Peyer's patch (tissue), 4 donors: ENCODE measurements around the gene MTNR1B.

Experiments used
- POLR2A ChIP-seq, 2 donors: fragments of 450-650 bp; IDR thresholded peaks; one replicate each; pipeline ENCODE4 v1.5.1; 2017; ENCODE audit warnings: antibody characterized with exemption in 2 of 2, mild to moderate bottlenecking in 2 of 2, moderate library complexity in 2 of 2
- TF ChIP-seq, protein P1 (sequence below), 6 experiments: fragments of 450-650 bp in 4 of 6; fragments of 200-600 bp in 2 of 6; sonication (generic) in 1 of 6; IDR thresholded peaks; one replicate each; pipeline ENCODE4 v1.5.1; 2017 to 2019; ENCODE audit warnings: antibody characterized with exemption in 6 of 6, mild to moderate bottlenecking in 3 of 6, moderate library complexity in 1 of 6

DNA sequence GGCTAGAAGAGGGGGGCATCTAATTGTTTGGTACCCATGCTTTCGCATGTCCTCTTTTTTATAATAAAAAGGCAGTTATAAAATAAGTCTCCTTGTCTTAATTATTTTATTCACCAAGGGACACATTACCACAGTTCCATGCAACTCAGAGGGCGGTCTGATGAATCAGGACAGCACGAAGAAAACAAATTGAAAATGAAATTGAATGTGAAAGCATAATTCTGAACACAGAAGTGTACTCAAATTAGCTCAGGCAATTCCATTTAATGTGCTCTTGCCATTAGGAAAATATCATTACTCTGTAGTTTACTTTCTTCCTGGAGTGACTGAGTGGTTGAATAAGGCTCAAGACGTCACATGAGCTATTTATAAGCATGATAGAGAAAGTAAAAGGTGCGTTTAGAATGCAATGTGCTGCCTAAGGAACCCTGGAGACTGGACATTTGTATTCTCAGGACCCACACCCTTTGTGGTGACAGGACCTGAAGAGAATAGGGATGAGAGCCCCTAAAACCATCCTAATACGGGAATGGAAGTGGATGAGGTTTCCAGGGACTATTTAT lies 59.6 kb downstream of the MTNR1B start:
- TF ChIP-seq, protein P1, sequence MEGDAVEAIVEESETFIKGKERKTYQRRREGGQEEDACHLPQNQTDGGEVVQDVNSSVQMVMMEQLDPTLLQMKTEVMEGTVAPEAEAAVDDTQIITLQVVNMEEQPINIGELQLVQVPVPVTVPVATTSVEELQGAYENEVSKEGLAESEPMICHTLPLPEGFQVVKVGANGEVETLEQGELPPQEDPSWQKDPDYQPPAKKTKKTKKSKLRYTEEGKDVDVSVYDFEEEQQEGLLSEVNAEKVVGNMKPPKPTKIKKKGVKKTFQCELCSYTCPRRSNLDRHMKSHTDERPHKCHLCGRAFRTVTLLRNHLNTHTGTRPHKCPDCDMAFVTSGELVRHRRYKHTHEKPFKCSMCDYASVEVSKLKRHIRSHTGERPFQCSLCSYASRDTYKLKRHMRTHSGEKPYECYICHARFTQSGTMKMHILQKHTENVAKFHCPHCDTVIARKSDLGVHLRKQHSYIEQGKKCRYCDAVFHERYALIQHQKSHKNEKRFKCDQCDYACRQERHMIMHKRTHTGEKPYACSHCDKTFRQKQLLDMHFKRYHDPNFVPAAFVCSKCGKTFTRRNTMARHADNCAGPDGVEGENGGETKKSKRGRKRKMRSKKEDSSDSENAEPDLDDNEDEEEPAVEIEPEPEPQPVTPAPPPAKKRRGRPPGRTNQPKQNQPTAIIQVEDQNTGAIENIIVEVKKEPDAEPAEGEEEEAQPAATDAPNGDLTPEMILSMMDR (IDR thresholded peaks at IDR 0.05): no peak
- TF ChIP-seq POLR2A (IDR thresholded peaks at IDR 0.05): no peak
